NCI-H146 treated with DMSO at 0.1 percent for 48 hours (cell line): Measurements from ENCODE around the gene TSPAN3.

Experiments
- DNase-seq: peaks from one replicate; lab custom pipeline; 2025; ENCODE audit not compliant: unreplicated experiment; lab: John Stamatoyannopoulos, UW

Gene TSPAN3

DNA sequence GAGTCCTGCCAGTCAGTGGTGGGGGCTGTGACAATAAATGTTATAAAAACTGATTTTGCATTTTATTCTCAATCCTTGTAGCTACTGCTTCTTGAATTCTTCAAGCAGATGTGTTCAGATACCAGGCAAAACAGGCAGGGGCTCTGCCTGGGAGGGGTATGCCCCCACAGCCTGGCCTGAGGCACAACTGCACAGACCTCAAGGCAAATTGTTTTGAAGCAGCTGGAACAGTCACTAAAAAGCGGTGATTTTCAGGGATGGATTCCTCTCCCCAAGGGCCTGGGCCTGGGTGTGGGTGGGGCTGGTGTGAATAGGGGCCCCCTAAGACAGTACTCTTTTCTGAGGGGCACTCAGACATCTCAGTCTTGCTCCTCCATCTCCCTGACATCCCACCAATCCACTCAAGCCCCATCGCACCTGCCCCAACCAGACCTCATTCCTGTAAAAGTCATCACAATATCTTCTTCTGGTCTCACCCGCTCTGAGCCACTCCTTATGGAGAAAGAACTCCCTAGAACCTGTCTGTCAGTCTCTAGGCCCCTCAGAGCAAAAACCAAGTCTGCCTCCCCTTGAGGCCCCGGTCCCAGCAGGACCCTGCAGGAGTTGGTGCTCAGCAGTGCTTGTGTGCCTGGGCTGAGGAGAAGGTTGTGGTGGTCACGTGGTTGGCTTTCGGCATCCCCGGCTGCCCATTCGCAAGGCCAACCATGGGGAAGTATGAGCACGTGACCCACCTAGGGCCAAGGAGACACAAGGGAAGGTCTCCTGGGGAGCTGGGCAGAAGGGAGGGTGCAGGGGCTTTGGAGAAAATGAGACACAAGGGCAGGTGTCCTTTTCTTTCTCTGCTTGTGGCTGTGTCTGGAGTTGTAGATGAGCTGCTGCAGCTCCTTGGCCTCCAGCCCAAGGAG, 78.9 kb downstream of the TSPAN3 start:
- no peak for DNase-seq
